Measurements from ENCODE around the gene SMPD3.

The SMPD3 gene

DNA sequence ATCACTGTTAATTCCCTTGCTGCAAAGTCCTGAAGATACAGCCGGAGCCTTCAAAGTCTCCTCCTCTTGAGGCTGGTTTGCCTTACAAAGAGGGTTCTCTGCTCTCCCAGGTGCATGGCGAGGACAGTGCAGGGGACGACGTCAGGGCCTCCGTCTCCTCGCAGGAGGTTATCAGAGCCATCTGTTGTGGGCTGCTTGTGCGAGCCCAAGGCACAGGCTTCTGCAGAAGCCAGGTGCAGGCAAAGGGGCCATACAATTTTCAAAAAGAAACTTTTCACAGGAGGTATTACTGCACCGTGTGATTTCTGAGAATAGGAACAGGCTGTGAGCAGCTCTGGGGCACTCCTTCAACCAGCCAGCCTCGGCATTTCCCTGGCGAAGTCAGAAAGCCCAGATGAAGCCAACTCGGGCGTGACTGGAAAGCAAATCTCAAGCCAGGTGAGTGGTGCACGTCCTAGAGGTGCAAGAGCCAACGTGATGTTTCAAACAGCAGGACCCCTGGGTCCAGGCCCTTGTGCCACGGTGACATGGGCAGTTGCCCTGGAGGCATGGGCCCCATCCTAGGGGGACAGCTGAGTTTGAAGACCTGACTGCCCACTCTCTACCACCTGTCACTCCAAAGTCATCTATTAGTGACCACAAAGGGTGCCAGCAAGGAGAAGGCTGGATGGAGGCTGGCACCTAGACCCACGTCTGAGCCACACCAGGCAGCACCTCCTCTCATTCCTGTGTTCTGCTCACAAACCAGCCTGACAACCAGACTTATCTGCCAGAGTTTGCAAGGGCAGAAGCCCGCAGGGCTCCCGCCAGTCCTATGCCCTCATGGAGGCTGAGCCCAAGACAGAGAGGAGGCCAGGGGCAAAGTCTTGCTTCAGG lies 68.6 kb downstream of the SMPD3 start:
- no peak for DNase-seq

DNA sequence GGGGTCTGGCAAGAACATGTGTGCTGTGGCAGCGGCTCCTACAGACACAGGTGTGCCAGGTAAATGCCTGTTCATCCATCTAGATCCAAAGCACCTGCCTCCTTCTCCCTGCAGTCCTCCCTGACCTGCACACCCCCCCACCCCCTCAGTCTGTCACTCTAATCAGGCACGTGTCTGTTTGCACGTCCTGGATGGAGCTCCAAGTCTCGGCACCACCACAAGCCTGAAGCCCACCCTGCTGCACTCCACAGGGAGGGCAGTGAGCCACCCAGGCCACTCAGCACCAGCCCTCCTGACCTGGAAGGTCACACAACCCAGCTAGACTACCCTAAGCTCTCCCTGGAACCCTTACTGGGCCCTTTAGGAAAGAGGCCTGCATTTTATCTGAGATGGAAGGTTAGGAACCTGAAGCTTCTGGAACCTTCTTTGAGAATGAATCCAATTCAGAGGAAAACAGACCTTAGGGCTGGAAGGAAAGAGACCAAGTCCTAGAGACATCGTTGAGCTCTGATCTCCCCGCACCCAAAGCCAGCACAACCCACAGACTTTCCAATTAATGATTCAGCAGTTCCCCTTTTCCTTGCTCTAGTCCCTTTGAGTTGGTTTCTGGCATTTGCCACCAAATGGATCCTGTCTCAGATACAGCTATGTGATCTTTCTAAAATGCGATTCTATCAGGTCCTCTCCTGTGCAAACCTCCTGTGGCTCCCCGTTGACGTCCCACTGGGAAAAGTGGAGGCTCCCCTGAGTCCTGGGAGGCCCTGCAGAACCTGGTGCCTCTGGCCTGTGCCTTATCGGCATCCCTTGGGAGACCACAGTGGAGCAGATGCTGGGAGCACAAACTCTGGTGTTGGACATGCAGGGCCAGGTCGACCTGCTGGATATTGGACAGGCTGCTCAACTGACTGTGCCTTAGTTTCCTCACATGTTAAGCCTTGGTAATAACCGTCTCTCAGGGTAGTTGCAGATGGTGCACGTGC lies 69.6 kb downstream of the SMPD3 start:
- DNase-seq = no peak

DNA sequence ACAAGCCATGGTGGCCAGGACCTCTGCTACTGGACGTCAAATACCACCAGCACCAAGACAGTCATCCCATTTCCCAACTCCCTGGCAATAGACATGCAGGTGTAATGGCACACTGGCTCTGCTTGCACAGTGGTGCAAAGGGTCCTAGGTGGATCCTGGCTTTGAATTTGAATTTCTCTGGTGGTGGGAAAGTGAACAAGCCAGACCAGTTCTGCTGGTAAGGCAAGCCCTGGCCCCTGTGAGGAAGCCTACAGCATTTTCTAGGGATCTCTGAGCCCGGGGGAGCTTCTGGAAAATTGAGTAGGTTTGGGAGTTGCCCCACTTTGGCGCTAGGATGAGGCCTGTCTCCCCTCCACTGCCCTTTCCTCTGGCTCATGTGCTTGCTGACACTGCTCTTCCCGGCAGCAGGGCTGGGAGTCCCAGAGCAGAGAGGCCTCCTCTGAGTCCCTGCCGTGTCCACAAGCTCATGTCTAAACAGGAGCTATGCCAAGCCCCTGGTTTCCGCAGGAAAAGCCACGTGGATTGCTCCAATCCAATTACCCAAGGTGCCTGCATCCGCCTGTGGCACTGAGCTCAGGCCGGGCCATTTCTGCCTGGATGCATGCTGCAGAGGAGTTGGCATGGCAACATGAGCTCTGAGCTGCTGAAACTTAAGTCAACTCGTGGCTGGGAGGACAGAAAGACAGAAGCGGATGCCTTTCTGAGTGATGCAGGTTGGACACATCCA lies 70.5 kb downstream of the SMPD3 start:
- peak; percentile 11 for DNase-seq

DNA sequence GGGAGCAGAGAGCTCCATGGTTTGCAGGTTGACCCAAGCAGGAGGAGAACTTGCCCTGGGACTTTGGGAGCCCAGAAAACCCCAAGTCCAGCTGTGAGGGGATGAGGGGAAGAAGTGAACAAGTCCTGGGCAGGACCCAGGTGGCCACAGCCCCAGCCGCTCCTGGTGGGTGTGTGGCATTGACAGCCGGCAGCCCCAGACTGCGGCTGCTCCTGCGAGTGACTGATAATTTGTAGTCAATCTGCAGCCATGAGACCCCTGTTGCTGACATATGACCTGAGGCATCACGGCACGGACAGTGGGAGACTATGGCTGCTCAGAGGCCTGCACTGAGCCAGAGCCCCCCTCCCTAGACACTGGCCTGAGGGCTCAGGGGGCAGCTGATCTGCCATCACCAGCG lies 71.1 kb downstream of the SMPD3 start:
- DNase-seq = no peak

DNA sequence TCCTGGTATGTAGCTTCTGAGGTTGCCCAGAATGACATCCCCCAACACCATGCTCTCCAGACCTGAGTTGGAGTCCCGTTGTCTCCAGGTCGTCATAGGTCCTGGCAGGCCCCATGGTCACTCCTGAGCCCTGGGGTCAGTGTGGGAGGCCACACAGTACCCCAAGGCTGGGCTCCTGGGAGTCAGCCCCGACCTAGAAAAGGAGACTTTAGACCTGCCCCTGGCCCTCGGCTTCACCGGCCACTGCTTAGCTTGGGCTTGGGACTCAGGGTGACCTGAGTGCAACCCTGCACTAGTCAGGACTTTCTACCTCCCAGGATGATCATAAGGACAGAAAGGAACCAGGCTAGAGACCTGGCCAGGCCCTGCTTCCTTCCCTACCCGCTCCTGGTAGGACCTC lies 71.7 kb downstream of the SMPD3 start:
- DNase-seq = no peak

DNA sequence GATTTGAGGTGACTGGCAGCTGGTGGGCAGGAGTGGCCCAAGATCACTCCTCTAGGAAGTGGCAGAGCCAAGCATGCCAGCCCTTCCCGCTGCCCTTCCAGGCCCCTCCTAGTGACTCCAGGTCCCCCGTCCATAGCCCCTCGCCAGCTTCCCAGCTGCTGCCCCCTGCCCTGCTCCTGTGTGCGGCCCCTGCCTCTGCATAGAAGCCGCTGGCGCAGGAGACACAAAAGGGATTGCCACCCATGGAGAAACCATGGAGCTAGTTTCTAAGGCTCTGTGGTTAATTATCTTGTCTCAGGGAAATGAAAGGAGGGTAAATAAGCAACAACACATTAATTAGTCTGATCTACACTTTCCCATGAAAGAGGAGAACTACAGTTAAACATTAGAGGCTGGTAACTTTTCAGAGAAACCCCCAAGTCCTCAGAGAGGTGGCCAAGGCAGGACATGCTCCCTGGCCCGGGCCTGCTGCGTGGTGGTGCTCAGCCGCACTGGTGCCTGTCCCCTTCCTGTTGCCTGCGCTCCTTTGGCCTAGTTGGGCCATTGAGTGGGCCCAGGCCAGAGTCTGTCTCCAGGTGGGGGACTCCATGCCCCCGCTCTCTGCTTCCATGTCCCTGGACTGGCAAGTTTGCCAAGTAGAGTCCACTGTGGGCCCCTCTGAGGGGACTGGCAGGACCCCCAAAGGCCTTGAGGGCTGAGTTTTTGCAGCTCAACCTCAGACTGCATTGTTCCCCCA lies 72.3 kb downstream of the SMPD3 start:
- DNase-seq = no peak

DNA sequence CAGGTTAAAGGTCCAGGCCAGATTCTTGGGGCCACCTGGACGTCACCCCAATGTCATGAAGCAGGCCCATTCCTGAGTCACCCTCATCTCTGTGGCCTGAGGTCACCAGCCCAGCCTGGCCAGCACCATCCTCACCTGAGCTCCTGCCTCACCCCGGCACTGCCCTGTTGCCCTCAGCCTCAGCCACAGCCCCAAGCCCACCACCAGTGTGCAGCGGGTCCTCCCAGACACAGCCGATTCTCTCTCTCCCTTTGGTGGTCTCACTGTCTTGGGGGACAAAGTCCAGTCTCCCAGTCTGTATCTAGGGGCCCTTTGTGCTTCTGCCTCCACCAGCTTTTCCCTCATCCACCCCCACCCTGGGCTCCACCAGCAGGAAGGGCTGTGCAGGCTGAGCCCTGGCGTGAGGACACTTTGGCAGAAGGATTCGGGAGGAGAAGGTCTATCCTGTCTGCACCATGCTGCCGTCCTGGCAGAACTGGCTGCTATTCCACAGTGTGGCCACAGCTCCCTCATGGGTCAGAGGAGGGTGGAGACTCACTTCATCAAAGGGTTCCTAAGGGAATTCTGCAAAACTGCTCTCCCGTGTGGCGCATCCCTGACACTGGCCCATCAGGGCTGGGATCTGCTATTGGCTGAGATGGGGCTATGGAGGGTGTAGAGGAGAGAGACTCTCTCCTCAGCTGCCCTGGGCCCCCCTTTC lies 73.2 kb downstream of the SMPD3 start:
- no peak for DNase-seq

DNA sequence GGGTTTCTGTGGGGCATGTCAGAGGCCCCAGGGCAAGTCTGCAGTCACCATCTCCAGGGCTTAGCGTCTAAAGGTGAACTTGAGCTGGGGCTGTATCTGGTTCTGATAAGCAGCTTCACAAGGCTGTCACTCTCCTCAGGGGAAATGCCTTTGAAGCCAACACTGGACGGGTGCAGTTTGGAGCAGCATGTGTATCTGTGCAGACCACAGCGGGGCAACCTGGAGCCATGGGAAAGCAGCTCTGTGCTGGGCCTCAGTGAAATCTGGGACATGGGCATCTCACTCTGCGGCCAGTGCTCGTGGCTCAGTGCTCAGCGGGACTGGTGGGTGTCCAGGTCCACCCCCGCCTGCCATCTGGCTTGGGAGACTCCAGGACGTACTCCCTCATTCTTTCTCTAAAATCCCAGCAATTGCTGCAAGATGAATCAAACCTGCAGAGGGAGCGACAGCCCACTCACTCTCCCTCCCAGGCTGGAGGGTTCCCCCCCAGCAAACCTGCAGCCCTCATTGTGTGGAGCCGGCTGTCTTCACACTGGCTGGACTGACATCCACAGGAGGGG lies 74.0 kb downstream of the SMPD3 start:
- no peak for DNase-seq

DNA sequence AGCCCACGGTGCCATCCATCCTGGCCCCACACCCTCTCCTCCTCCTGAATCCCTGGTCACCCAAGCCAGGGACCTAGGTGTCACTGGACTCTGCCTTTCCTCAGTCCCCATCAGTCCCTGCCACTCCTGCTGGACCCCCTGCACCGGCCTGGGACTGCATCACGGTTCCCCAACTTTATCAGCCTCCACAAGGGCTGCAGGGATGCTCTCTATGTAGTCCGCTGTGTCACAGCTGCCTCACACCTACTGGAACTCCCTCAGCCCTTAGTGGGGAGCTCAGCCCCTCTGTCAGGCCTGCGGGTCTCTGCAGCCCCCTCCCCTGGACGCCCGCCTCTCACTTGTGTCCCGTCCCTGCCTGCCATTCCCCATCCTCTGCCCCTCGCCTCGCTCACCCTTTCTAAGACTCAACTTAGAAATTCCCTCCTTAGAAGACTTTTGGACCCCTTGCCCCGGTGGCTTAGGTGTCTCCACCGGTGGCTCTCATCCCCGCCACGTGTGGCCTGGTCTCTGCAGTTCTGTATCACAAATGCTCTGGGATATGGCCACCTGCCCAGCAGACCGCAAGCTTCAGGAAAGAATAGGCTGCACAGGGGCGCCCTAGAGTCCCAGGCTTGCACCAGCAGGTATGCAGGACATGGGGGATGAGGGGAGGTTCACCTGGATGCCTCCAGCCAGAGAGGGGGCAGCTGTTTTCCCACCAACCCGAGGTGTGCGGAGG lies 74.6 kb downstream of the SMPD3 start:
- no peak for DNase-seq

DNA sequence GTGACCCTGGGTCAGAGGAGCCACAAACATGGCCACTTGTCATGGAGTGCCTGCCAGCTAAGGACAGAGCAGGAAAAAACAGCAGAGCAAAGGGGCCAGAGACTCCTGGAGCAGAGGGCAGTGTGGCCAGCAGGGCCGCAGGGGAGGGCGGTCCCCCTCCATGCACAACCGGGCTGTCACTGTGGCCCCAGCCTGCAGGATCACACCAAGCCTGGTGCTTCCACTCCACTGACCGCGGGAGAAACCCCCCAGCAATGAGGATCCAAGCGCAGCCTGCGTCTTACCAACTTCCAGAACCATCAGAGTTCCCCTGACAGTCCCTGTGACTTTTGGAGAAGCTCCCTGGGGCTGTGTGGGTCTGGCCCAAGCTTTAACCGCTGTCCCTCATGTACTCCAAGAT lies 75.5 kb downstream of the SMPD3 start:
- no peak for DNase-seq

DNA sequence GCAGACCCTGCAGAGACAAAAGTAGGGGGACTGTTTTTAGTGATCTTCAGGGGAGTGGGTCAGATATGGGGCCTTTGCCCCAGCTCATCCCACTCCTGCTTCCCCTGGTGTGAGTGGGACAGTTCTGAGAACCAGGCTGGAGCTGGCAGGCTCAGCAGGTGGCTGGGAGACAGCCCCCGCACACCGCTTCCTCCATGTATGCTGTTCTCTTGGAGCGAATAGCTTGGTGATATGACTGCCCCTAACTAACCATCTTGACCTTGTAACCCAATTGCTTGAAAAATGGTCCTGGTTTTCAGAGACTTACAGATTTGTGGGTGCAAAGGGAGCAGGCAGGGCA lies 76.0 kb downstream of the SMPD3 start:
- no peak for DNase-seq

DNA sequence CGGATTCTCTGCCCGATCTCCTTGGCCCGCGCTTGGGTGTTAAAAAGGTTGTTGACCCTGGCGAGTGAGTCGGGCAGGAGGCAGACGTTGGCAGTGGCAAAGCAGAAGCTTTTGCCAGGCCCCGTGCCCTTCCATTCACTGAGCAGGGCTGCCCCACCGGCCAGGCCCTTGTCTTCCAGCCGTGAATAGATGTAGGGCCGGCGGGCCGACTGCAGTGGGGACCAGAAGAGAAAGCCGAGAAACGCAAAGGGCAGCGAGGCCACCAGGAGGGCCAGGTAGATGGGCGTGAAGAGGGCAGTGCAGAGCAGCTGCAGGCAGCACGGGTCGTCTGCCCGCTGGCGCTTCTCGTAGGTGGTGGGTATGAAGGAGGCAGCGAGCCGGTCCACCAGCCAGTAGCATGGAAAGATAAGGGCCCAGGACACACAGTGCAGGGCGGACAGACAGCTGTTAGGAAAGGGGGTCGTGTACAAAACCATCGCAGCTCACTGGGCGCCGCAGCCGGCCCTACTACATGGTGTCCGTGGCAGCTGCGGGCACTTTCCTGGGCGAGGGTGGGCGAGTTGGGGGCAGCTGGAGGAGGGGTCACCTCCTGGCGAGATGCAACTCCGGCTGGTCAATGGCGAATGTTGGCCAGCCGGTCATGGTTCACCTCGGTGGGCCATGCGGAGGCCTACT lies 76.5 kb downstream of the SMPD3 start:
- no peak for DNase-seq

DNA sequence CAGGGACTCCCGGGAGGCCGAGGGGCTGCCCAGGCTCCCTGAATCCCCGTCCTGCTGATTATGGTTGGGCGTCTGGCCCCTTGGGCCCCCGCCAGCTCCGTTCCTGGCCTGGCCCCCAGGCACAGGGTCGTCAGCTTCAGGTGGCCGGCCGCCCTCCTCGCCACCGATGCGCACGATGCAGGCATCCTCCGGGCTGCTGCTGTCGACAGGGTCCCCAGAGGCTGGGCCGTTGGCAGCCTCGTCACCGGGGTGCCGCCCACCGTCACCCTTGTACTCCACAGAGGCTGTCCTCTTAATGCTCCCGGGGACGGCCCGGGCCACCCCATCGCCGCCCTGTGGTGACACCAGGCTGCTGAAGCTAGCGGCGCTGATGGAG lies 77.0 kb downstream of the SMPD3 start:
- DNase-seq = no peak

DNA sequence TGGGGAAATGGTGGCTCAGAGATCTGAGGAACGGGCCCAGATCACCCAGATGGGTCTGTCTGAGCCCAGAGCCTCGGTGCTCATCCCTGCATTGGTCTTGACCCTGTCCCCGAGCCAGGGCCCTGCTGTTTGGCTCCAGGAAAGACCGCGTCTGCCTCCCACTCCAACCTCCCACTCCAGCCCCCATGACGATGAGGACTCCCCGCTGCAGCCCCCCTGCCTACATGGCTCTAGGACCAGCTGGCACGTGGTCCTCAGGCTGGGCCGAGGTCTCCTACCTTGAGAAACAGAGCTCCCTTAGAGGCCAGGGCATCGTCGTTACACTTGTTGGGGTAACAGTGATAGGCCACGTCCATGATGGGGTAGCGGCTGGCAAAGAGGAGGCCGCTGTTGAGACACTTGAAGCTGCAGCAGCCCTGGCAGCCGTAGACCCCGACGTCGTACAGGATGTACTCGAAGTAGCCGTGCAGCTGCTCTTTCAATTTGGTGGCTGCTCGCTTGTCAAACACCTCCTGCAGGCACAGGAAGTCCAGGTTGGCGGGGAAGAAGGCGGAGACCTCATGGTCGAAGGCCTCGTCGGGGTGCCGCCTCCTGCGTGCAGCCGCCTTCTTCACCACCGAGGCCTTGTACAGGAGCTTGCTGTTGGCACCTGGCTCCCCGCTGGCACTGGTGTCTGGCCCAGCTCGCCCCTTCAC lies 77.6 kb downstream of the SMPD3 start:
- peak; percentile 43 for DNase-seq

DNA sequence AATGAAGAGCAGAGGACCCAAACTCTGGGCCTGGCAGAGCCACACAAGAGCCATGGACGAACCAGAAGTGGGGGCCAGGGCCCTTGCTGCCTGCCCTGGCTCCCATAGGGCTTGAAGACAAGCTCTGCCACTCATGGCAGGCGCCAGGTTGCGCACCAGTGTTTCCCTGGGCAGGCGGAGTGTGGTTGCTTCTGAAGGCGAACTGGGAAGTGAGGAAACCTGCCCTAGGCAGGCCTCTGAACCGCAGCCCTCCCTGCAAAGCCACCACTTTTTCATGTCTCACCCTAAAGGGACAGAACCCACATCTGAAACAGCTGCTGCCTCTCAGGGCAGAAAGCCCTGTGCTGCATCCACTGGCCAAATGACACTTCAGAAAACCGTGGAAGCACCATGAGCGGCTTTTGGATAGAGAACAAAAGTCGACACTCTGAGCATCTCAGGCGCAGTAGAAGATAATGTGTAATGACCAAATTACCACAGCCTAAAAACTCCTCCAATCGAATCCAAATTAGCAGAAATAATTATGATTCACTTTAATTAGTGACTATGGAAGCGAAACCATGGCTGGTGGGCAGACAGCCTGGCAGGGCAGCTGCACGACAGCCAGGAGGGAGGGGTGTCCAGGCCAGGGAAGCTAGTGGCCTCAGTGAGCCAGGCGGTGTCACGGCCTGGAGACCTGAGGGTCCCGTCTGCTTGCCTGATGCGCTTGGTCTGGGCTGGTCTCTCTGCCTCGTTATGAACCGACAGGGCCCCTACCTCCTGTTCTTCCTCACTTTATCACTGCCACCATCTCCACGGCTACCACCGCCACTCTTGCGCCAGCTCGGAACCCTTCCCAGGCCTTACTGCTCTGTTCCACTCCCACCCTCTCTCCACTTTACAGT lies 78.4 kb downstream of the SMPD3 start:
- no peak for DNase-seq

DNA sequence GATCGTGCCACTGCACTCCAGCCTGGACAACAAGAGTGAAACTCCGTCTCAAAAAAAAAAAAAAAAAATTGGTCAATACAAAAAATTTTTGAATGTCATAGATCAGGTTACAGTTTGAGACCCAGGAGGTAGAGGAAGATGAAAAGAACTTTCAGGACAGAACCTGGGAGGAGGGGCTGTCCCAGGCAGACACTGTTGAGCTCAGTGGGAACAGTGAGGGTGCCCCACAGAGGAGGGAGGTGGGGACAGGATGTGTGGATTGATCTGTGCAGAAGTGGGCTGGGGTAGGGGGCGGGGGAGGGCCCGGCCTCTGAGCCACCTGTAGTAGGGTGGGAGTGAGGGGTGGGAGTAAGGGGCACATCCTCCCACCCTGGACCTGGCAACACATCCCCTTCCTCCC lies 79.1 kb downstream of the SMPD3 start:
- no peak for DNase-seq

DNA sequence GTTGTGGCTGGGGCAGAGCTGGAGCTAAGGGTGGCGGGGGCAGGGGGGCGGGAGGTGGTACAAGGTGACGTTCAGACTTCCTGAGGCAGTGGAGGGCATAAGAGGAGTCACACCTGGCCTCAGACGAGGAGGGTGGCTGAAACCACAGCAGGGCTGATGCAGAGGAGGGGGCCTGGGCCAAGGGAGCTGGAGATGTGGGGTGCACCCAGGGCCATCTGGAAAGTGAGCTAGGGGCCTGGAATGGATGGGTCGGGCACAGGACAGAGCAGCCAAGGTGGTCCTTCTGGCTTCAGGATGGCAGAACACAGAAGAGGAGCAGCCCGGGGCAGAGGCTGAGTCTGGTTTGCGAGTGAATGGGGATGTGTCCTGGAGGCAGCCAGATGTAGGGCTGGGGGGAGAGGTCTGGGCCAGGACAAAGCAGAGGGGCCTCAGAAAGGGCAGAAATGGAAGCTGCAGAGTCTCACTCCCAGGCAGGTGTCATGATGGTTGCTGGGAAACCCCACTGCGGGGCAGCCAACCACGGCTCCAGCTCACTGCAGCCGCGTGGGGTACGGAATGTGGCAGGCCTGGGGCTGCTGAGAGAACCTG lies 79.9 kb downstream of the SMPD3 start:
- no peak for DNase-seq

DNA sequence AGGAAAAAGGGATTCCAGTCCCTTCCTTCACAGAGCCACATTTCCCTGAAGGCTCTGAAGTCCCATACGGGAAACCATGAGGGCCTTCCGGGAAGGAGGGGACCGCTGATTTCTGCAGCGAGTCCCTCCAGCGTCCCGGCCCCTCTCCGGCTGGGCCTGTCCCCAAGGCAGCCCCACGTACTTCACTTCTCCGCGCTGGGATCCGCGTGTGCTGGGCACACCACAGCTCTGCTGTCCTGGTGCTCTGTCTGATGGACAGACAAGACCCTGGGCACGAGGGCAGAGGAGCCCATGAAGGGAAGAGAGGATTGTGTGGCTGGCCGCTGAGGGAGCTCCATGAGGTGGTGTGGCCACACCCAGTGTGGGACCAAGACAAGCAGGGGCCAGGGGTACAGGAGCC lies 80.4 kb downstream of the SMPD3 start:
- DNase-seq = no peak

All from NCI-H510A treated with DMSO at 0.1 percent for 48 hours (cell line).